ENCODE data around the gene IFI44L.

DNA sequence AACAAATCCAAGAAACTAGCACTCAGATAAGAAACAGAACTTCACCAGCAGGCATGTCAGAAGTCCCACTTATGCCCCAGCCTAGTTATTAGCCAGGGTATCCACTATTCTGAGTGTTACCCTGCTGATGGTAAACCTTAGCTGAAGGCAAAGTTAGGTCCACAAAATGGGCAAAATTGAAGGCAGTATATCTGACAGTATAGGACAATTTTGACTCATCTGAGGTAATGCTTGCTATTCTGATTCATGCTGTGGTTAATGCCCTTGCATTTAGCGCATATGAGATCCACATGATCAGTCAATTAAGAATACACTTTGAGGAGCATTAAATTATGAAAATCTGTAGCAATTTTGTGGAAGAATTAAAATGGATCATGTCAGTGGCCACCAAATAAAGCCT lies 44.5 kb downstream of the IFI44L start:
- TF ChIP-seq EZH2 (IDR thresholded peaks at IDR 0.05; ENCODE audit: borderline replicate concordance, low read depth, low read length, severe bottlenecking) = no peak
- TF ChIP-seq, protein P1, sequence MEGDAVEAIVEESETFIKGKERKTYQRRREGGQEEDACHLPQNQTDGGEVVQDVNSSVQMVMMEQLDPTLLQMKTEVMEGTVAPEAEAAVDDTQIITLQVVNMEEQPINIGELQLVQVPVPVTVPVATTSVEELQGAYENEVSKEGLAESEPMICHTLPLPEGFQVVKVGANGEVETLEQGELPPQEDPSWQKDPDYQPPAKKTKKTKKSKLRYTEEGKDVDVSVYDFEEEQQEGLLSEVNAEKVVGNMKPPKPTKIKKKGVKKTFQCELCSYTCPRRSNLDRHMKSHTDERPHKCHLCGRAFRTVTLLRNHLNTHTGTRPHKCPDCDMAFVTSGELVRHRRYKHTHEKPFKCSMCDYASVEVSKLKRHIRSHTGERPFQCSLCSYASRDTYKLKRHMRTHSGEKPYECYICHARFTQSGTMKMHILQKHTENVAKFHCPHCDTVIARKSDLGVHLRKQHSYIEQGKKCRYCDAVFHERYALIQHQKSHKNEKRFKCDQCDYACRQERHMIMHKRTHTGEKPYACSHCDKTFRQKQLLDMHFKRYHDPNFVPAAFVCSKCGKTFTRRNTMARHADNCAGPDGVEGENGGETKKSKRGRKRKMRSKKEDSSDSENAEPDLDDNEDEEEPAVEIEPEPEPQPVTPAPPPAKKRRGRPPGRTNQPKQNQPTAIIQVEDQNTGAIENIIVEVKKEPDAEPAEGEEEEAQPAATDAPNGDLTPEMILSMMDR (IDR thresholded peaks at IDR 0.05; ENCODE audit: borderline replicate concordance, extremely low read depth, low read length, poor library complexity, severe bottlenecking) = no peak

Data from DND-41 (cell line).